Inflammatory macrophage treated with lipopolysaccharide for 4 hours (primary cell): ENCODE measurements around the gene MYL12B.
A peak's percentile ranks its signal among the peaks of the same experiment; 100 is the strongest.
"Not testable (repeated sequence)": the region's sequence is repeated elsewhere in the genome, so short reads cannot be mapped to it uniquely, and the experiment has no call there.

Experiments
- DNase-seq: peaks from one replicate; pipeline ENCODE4 v3.0.0-alpha.2; 2020

Gene MYL12B

DNA sequence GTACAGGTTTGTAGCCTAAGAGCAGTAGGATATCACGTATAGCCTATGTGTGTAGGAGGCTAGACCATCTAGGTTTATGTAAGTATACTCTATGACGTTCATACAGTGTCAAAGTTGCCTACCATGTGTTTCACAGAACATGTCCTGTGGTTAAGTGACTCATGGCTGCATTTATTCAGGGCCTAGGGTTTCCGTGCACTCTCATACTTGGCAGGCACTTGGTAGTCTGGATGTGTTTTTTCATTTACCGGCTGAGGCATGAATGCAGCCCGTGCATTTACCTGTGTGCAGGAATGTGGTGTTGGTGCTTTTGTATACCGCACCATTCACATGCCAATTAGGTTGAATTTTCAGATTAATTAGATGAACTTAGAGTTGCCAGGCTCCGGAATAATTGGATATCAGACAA lies 43.4 kb downstream of the MYL12B start:
- peak; percentile 34 for DNase-seq

DNA sequence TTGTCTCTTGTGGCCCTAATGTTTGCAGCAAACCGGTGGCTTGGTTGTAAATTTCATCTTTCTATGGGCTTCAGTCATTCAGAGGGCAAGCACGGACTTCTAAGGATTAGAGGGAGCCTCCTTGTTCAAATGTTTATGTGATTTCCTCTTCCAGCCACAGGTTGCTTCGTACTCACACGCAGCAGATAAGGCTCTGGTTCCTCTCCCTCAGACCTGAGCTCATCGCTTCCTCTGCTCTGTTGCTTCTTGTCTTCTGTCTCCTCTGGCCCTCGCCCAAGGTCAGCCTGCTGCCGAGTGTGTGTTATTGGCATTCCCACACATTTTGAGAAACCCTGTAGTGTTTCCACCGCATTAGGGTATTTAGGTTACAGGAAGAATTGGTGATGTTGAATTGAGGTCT lies 44.0 kb downstream of the MYL12B start:
- DNase-seq: no peak

DNA sequence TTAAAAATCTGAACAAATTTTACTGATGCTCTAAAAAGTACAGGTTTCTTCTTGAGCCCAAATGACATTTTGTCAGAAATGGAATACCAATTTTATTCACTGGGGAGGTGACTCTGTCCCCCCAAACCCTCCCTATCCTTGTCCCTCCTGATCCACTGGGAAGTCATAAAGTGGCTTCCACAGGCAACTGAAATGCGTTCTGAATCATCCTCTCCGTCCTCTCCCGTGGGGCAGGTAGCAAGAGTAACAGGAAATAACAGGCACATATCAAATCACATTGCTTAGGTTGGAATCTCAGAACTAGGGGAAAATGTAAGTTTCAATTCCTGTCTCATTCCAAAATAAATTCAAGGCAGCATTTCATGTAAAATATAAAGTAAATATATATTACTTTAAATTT lies 44.5 kb downstream of the MYL12B start:
- DNase-seq: no peak

DNA sequence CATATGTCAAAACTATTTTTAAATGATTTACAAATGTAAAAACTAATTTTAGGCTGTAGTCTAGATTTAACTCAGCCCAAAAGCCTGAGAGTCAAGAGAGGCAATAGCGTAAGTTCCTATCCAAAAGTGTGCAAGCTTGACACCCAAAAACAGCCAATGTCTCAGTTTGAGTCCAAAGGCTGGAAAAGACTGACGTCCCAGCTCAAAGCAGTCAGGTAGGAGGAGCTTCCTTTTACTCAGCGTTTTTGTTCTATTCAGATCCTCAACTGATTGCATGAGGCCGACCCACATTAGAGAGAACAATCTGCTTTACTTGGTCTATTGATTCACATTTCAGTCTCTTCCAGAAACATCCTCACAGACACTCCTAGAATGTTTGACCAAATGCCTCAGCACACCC lies 51.8 kb downstream of the MYL12B start:
- DNase-seq: no peak

DNA sequence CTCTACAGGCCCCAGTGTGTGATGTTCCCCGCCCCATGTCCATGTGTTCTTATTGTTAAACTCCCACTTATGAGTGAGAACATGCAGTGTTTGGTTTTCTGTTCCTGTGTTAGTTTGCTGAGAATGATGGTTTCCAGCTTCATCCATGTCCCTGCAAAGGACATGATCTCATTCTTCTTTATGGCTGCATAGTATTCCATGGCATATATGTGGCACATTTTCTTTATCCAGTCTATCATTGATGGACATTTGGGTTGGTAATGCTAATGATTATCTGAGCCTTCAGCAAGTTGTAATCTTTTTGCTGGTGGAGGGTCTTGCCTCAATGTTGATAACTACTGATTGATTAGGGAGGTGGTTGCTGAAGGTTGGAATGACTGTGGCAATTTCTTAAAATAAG lies 53.4 kb downstream of the MYL12B start:
- not testable (repeated sequence) for DNase-seq

DNA sequence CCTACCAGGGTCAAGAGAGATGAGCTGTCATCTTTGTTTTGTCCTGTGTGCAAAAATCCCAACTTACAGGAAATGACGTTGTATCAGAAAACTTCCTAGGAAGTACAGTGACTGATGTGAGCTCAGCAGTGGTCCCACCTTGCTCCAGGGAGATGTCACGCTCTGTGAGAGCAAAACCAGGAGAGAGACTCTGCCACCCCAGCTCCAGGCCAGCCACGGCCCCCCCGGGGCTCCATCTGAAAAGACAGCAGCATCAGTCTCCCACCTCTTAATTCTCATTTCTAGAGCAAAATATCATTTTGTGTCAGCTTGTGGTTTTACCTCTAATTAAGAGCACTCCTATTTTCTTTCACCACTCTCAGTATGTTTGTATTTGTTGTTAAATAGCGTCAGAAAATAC lies 57.5 kb downstream of the MYL12B start:
- no peak for DNase-seq

DNA sequence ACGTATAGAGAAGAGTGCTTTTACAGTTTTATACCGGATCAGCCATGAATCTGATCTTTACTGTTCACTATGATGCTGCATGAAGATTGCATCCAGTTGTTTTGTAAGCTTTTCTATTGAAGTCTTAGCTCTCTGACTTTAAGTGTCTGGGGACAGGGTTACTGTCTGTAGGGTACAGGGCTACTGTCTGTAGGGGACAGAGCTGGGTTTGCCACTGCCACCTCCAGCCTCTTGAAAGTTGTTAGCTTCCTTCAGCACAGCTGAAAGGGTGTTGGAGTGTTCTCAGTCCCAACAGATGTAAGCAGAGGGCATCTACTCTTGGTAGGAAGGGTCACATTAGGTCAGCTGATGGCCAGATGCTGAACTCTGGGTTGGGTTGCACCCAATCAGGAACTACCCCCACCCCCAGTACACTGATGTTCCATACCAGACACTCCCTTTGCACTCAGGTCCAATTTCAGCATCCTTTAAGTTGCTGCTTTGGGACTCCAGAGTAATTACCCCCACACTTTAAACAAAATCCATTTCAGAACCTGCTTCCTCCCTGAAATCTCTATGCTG lies 58.0 kb downstream of the MYL12B start:
- no peak for DNase-seq

DNA sequence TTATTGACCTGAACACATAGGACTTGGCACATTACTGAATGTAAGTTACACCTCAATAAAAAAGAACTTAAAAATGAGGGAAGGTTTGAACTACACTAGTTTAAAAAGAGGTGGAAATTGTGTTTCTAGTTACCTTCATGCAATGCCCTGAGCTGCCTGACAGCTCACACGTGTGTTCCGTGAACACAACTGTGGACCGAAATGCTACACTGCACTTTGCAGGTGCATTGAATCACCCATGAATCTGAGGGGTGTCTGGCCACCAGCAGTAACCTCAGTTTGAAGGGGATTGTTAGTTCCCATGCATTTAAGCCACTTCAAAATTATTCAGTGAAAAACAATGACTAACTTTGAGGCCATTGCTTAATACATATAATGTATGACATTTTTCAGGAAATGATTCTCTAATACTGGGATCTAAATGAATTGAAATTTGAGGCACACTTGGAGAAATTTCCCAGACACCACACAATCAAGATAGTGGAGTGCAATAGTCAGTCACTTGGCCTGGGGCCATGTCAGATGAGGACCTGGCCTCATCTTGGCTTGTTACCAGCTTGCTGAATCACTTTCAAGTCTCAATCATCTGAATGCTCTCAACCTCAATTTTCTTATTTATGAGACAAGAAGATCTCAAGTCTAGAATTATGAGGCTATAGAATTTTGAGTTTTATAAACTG lies 59.3 kb downstream of the MYL12B start:
- peak; percentile 41 for DNase-seq

DNA sequence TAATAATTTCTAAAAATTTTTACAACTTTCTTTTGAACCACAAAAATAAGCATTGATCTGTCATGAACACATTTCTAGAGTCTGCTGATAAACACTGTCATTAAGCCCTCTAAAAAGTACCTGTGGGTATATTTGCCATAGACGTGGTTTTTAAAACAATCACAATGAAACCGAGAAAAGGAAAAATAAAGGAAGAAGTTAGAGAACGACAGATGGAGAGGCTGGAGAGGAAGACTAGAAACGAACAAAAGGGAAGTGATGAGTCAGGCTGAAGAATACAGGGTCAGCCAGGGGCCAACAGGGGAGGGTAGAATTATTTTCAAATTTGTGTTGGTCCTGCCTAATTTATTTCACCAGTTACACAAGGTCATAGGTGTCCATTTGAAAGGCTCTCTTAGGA lies 62.0 kb downstream of the MYL12B start:
- peak; percentile 54 for DNase-seq
